Measurements from ENCODE around the gene MTMR1. TPM values are rescaled to one million over a fixed set of nuclear protein-coding genes. Genes with fewer than 3 reads are reported as not detected.
A peak's percentile ranks its signal among the peaks of the same experiment; 100 is the strongest.

Gene MTMR1
- total RNA-seq, 4 donors from 2014 or later = 15.0 to 27.7 (median 22.1) TPM

GRCh38 chrX:150771116-150771515 is 77.9 kb downstream of the MTMR1 start:
- Histone ChIP-seq H3K27me3 (no peaks in the 10 kb centered on the region), H3K27ac (replicated peaks in 1 of 4) (no peak overlapping the region), H3K4me3 (no peak overlapping the region), H3K9me3 (no peaks in the 10 kb centered on the region), H3K36me3 (peaks cover 0 to 42% (median 25%) of the 10 kb centered on the region in 4 donors), H3K4me1 (peaks cover 9 to 12% (median 10%) of the 10 kb centered on the region in 4 donors)
- TF ChIP-seq POLR2AphosphoS5 (IDR thresholded peaks at IDR 0.05) = no peak
- TF ChIP-seq CTCF (IDR thresholded peaks at IDR 0.05) = no peak
- no peak for TF ChIP-seq POLR2A (IDR thresholded peaks at IDR 0.05; ENCODE audit: low read depth)
- TF ChIP-seq EP300 (IDR thresholded peaks at IDR 0.05) = no peak
- intact Hi-C loops (cut with DNase I) = loop anchor here (5.0 kb wide), 1 partner anchor 226 kb away; no protein-coding TSS in a partner anchor
- 89% methylated on average over 8 of the region's 16 CpGs for WGBS
- DNase-seq (ENCODE audit: extremely low spot score) = no peak

- no peak for TF ChIP-seq POLR2AphosphoS5 (IDR thresholded peaks at IDR 0.05)
- TF ChIP-seq CTCF (IDR thresholded peaks at IDR 0.05) = peak; percentile 69 to 82 (median 71)
- no peak for TF ChIP-seq POLR2A (IDR thresholded peaks at IDR 0.05; ENCODE audit: low read depth)
- no peak for TF ChIP-seq EP300 (IDR thresholded peaks at IDR 0.05)
- no peaks in the 10 kb centered on the region for H3K27me3 ChIP-seq
- H3K27ac ChIP-seq (replicated peaks in 1 of 4) = no peak overlapping the region
- H3K36me3 ChIP-seq = peaks cover 0 to 54% (median 25%) of the 10 kb centered on the region in 4 donors
- intact Hi-C loops (cut with DNase I) = loop anchor here (1.0 to 5.0 kb wide), 2 partner anchors 225 to 310 kb away; no protein-coding TSS in a partner anchor
- no peak for DNase-seq (ENCODE audit: extremely low spot score)
- 29% methylated on average over 25 of the region's 26 CpGs for WGBS
- H3K4me3 ChIP-seq = no peak overlapping the region
- H3K4me1 ChIP-seq = peaks cover 4 to 10% (median 7%) of the 10 kb centered on the region in 4 donors
- H3K9me3 ChIP-seq = no peaks in the 10 kb centered on the region
Observed at GRCh38 chrX:150772150-150772970, 79.2 kb downstream of the MTMR1 start.

GRCh38 chrX:150773117-150773516 is 79.9 kb downstream of the MTMR1 start:
- no peak overlapping the region for H3K27ac ChIP-seq (replicated peaks in 1 of 4)
- no peaks in the 10 kb centered on the region for H3K27me3 ChIP-seq
- no peak for TF ChIP-seq EP300 (IDR thresholded peaks at IDR 0.05)
- TF ChIP-seq POLR2A (IDR thresholded peaks at IDR 0.05; ENCODE audit: low read depth) = no peak
- no peak for TF ChIP-seq CTCF (IDR thresholded peaks at IDR 0.05)
- TF ChIP-seq POLR2AphosphoS5 (IDR thresholded peaks at IDR 0.05) = no peak
- 79% methylated on average over 8 of the region's 8 CpGs for WGBS
- DNase-seq (ENCODE audit: extremely low spot score) = no peak
- no peaks in the 10 kb centered on the region for H3K9me3 ChIP-seq
- peaks cover 0 to 10% (median 7%) of the 10 kb centered on the region in 4 donors for H3K4me1 ChIP-seq
- peaks cover 0 to 53% (median 24%) of the 10 kb centered on the region in 4 donors for H3K36me3 ChIP-seq
- intact Hi-C loops (cut with DNase I) = loop anchor here (5.0 kb wide), 1 partner anchor 224 kb away; no protein-coding TSS in a partner anchor
- H3K4me3 ChIP-seq = no peak overlapping the region

GRCh38 chrX:150773634-150774033 is 80.4 kb downstream of the MTMR1 start:
- WGBS = 55% methylated on average over 4 of the region's 4 CpGs
- H3K36me3 ChIP-seq = peaks cover 0 to 48% (median 20%) of the 10 kb centered on the region in 4 donors
- intact Hi-C loops (cut with DNase I) = loop anchor here (5.0 kb wide), 1 partner anchor 224 kb away; no protein-coding TSS in a partner anchor

More at GRCh38 chrX:150773634-150774033, 80.4 kb downstream of the MTMR1 start:
- DNase-seq (ENCODE audit: extremely low spot score) = no peak
- H3K4me1 ChIP-seq = peaks cover 0 to 10% (median 7%) of the 10 kb centered on the region in 4 donors
- H3K9me3 ChIP-seq = no peaks in the 10 kb centered on the region
- H3K27me3 ChIP-seq = no peaks in the 10 kb centered on the region
- no peak overlapping the region for H3K4me3 ChIP-seq
- no peak for TF ChIP-seq POLR2AphosphoS5 (IDR thresholded peaks at IDR 0.05)
- no peak for TF ChIP-seq EP300 (IDR thresholded peaks at IDR 0.05)
- no peak for TF ChIP-seq POLR2A (IDR thresholded peaks at IDR 0.05; ENCODE audit: low read depth)
- TF ChIP-seq CTCF (IDR thresholded peaks at IDR 0.05) = no peak
- H3K27ac ChIP-seq (replicated peaks in 1 of 4) = no peak overlapping the region

Measured in esophagus muscularis mucosa (tissue), 4 donors.